ENCODE data around the gene BSPH1.
"Not testable (repeated sequence)": the region's sequence is repeated elsewhere in the genome, so short reads cannot be mapped to it uniquely, and the experiment has no call there.

BSPH1 gene

GRCh38 chr19:47928581-47928980 is 63.4 kb downstream of the BSPH1 start:
- in situ Hi-C loops (cut with MboI; ENCODE audit: low sequenced_read_pairs) = not testable (repeated sequence)

GRCh38 chr19:47920107-47920506 is 71.9 kb downstream of the BSPH1 start:
- in situ Hi-C loops (cut with MboI; ENCODE audit: low sequenced_read_pairs) = not testable (repeated sequence)

All from hTERT RPE-1 (cell line).